HK-2 (cell line): ENCODE data around the gene LELP1.
"Not testable (repeated sequence)": the region's sequence is repeated elsewhere in the genome, so short reads cannot be mapped to it uniquely, and the experiment has no call there.

Experiments used
- DNase-seq: peaks from one replicate; pipeline ENCODE4 v3.0.0-alpha.2; 2018; ENCODE audit not compliant: unreplicated experiment

LELP1 gene

GRCh38 chr1:153229076-153229829 lies 26.0 kb downstream of the LELP1 start:
- not testable (repeated sequence) for DNase-seq

GRCh38 chr1:153231363-153231762 lies 28.1 kb downstream of the LELP1 start:
- DNase-seq: no peak

GRCh38 chr1:153231785-153232184 lies 28.6 kb downstream of the LELP1 start:
- DNase-seq: no peak

GRCh38 chr1:153232553-153232952 lies 29.3 kb downstream of the LELP1 start:
- DNase-seq: no peak

- no peak for DNase-seq
Measured at GRCh38 chr1:153233448-153233847, 30.2 kb downstream of the LELP1 start.

- DNase-seq: no peak
Measured at GRCh38 chr1:153238527-153238926, 35.3 kb downstream of the LELP1 start.

GRCh38 chr1:153242160-153242559 lies 38.9 kb downstream of the LELP1 start:
- no peak for DNase-seq

GRCh38 chr1:153245466-153245865 lies 42.2 kb downstream of the LELP1 start:
- DNase-seq: no peak

- no peak for DNase-seq
Measured at GRCh38 chr1:153246018-153246417, 42.8 kb downstream of the LELP1 start.

GRCh38 chr1:153246825-153247224 lies 43.6 kb downstream of the LELP1 start:
- no peak for DNase-seq

GRCh38 chr1:153248176-153248879 lies 45.1 kb downstream of the LELP1 start:
- no peak for DNase-seq

GRCh38 chr1:153250166-153250565 lies 46.9 kb downstream of the LELP1 start:
- no peak for DNase-seq

GRCh38 chr1:153251087-153251486 lies 47.9 kb downstream of the LELP1 start:
- DNase-seq: no peak

GRCh38 chr1:153251562-153251961 lies 48.3 kb downstream of the LELP1 start:
- no peak for DNase-seq

- no peak for DNase-seq
Measured at GRCh38 chr1:153251988-153252387, 48.8 kb downstream of the LELP1 start.

- DNase-seq: no peak
Measured at GRCh38 chr1:153253076-153253475, 49.8 kb downstream of the LELP1 start.

GRCh38 chr1:153253693-153254092 lies 50.5 kb downstream of the LELP1 start:
- DNase-seq: no peak
